8988T (cell line): Measurements from ENCODE around the gene DPEP2NB.
A peak's percentile ranks its signal among the peaks of the same experiment; 100 is the strongest.
"Not testable (repeated sequence)": the region's sequence is repeated elsewhere in the genome, so short reads cannot be mapped to it uniquely, and the experiment has no call there.

Source experiments
- DNase-seq: peaks from one replicate; pipeline ENCODE4 v3.0.0; 2011

The DPEP2NB gene

GRCh38 chr16:68009872-68010271, 5.8 kb downstream of the DPEP2NB start:
- DNase-seq, result not testable (repeated sequence)

GRCh38 chr16:68009157-68009735, 6.5 kb downstream of the DPEP2NB start:
- no peak for DNase-seq

- DNase-seq, result no peak
These were observed 9.9 kb downstream of the DPEP2NB start for GRCh38 chr16:68005786-68006286.

- DNase-seq, result no peak
These were observed 10.5 kb downstream of the DPEP2NB start for GRCh38 chr16:68005211-68005610.

GRCh38 chr16:68003031-68003430, 12.7 kb downstream of the DPEP2NB start:
- no peak for DNase-seq

- no peak for DNase-seq
These were observed 15.3 kb downstream of the DPEP2NB start for GRCh38 chr16:68000450-68000849.

- DNase-seq, result no peak
These were observed 15.7 kb downstream of the DPEP2NB start for GRCh38 chr16:67999985-68000384.

- DNase-seq, result not testable (repeated sequence)
These were observed 16.7 kb downstream of the DPEP2NB start, which contains the start of gene DPEP2 for GRCh38 chr16:67998779-67999688. TSS of gene DPEP2 (minus strand) at chr16:67999484. CDS start at chr16:67993212, 6,272 bp downstream.

- not testable (repeated sequence) for DNase-seq
These were observed 17.4 kb downstream of the DPEP2NB start for GRCh38 chr16:67998231-67998778.

GRCh38 chr16:67996666-67997065, 19.0 kb downstream of the DPEP2NB start:
- DNase-seq, result peak; percentile 23

GRCh38 chr16:67995423-67995822, 20.3 kb downstream of the DPEP2NB start:
- DNase-seq, result no peak

GRCh38 chr16:67994040-67994408, 21.7 kb downstream of the DPEP2NB start:
- DNase-seq, result not testable (repeated sequence)

- DNase-seq, result peak; percentile 95
These were observed 22.3 kb downstream of the DPEP2NB start for GRCh38 chr16:67993207-67994039.

GRCh38 chr16:67992661-67993206, 23.0 kb downstream of the DPEP2NB start:
- no peak for DNase-seq

GRCh38 chr16:67990018-67990386, 25.7 kb downstream of the DPEP2NB start:
- no peak for DNase-seq

- no peak for DNase-seq
These were observed 26.2 kb downstream of the DPEP2NB start for GRCh38 chr16:67989322-67990017.

- DNase-seq, result no peak
These were observed 27.0 kb downstream of the DPEP2NB start for GRCh38 chr16:67988675-67989074.

GRCh38 chr16:67987460-67988160, 28.1 kb downstream of the DPEP2NB start:
- no peak for DNase-seq

GRCh38 chr16:67986949-67987348, 28.8 kb downstream of the DPEP2NB start:
- DNase-seq, result no peak

- no peak for DNase-seq
These were observed 33.6 kb downstream of the DPEP2NB start for GRCh38 chr16:67982011-67982696.
